Retinal pigment epithelial cell (primary cell): ENCODE measurements around the gene LAMC3.

Source experiments
- DNase-seq: peaks from one replicate; pipeline ENCODE4 v3.0.0-alpha.2; 2010; ENCODE audit warnings: low read depth
- H3K4me3 ChIP-seq: 2 replicates; pipeline ENCODE4 v1.5.1; 2011; ENCODE audit warnings: mild to moderate bottlenecking, low read length, control low read depth, moderate library complexity
- TF ChIP-seq, protein P1 (sequence below): conservative IDR thresholded peaks from 2 replicates; pipeline ENCODE4 v1.5.1; 2011; ENCODE audit warnings: low read depth, low read length, control low read depth, inconsistent platforms

Gene LAMC3

GRCh38 chr9:130963916-130964315, 45.1 kb upstream of the LAMC3 start:
- TF ChIP-seq, protein P1, sequence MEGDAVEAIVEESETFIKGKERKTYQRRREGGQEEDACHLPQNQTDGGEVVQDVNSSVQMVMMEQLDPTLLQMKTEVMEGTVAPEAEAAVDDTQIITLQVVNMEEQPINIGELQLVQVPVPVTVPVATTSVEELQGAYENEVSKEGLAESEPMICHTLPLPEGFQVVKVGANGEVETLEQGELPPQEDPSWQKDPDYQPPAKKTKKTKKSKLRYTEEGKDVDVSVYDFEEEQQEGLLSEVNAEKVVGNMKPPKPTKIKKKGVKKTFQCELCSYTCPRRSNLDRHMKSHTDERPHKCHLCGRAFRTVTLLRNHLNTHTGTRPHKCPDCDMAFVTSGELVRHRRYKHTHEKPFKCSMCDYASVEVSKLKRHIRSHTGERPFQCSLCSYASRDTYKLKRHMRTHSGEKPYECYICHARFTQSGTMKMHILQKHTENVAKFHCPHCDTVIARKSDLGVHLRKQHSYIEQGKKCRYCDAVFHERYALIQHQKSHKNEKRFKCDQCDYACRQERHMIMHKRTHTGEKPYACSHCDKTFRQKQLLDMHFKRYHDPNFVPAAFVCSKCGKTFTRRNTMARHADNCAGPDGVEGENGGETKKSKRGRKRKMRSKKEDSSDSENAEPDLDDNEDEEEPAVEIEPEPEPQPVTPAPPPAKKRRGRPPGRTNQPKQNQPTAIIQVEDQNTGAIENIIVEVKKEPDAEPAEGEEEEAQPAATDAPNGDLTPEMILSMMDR: no peak
- DNase-seq: no peak
- no peak overlapping the region for H3K4me3 ChIP-seq

- TF ChIP-seq, protein P1: no peak
- no peak for DNase-seq
- H3K4me3 ChIP-seq: no peak overlapping the region
These were observed 43.3 kb upstream of the LAMC3 start for GRCh38 chr9:130965680-130966079.

DNA sequence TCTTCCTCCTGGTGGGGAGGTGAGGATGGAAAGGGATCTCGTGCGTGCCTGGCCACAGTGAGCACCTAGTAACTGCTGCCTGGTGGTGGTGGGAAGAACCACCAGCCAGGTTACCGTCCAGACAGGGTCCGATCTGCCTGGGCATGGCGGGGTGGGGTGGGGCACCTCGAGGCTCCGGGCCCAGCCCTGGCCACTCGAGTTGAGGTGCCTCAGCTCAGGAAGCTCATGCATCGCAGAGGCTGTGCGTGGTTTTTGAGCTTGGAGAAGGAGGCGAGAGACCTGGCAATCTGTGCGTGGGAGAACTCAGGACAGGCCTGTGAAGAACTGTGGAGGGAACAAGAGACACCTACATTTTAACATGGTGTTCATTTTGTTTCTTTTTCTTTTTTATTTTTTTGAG, 38.9 kb upstream of the LAMC3 start:
- no peak for DNase-seq
- TF ChIP-seq, protein P1: no peak
- no peak overlapping the region for H3K4me3 ChIP-seq

- TF ChIP-seq, protein P1: no peak
- no peak overlapping the region for H3K4me3 ChIP-seq
- DNase-seq: no peak
These were observed 38.1 kb upstream of the LAMC3 start for GRCh38 chr9:130970855-130971254.

- no peak for DNase-seq
- TF ChIP-seq, protein P1: no peak
- no peak overlapping the region for H3K4me3 ChIP-seq
These were observed 37.6 kb upstream of the LAMC3 start for GRCh38 chr9:130971294-130971849.

DNA sequence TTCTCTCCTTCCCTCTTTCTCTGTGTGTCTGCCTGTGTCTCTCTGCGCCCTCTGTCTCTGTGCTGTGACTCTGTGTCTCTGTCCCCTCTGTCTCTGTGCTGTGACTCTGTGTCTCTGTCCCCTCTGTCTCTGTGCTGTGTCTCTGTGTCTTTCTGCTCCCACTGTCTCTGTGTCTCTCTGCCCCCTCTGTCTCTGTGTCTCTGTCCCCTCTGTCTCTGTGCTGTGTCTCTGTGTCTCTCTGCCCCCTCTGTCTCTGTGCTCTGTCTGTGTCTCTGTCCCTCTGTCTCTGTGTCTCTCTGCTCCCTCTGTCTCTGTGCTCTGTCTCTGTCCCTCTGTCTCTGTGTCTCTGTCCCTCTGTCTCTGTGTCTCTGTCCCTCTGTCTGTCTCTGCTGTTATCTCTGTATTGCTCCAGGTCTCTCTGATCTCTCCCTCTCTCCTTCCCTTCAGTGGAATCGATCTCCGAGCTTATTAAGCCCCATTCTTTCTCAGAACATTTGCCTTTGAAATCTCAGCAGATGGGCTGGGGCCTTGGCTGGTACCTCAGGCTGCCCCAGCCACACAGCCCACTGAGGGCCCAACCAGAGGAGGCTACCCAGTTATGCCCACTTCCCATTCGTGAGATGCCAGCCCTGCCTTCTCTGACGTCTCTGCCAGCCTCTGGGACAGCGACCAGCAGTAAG, 36.6 kb upstream of the LAMC3 start:
- no peak for DNase-seq
- TF ChIP-seq, protein P1: no peak
- no peak overlapping the region for H3K4me3 ChIP-seq
